GM21528 (cell line): ENCODE data around the gene TCP10L.

ENCODE experiments used
- ATAC-seq: cut with Tn5 transposase; IDR thresholded peaks from one replicate; pipeline ENCODE4 v1.9.1; 2021; ENCODE audit warnings: mild to moderate bottlenecking, moderate library complexity; ENCODE audit not compliant: unreplicated experiment, low FRiP score

TCP10L gene

GRCh38 chr21:32525282-32525681 lies 60.0 kb downstream of the TCP10L start:
- ATAC-seq = no peak

DNA sequence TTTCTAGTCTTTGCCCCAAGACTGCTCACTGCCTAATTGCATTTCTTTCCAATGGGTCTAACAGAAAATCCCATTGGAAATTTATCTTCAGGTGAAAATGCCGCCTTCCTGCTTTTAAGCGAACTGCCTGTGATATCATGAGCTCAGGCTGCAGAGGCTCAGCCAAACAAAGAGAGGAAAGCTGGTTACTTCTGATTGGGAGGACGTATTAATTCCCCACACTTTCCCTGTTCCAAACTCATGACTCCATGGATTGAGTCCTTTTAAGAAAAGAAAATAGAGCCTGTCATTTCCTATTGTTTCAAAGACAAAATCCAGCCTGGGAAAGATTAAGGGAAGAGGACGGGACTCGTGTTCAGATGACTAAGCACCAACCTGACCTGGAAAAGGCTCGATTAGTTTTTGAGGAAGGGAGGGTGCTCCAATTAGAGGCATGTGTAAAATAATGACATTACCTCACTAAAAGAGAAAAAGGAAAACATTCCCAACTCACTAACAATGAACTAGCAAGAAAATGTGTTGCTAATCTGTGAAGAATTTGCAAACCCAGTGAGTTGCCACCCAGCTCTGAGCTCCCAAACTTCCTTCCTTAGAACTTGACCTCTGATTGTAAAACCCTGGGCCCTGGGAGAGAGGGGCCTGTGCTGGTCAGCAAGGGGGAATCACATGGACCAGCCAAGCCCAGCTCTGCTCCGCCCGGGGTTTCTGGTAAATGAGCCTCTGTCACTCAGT lies 61.2 kb downstream of the TCP10L start:
- no peak for ATAC-seq
